IPS DF 19.7 (cell line): ENCODE data around the gene CTRB2.

ENCODE experiments used
- DNase-seq: peaks from one replicate; pipeline ENCODE4 v3.0.0-alpha.2; 2013; ENCODE audit warnings: low read depth, low spot score

CTRB2 gene

GRCh38 chr16:75175074-75175473 is 31.9 kb downstream of the CTRB2 start:
- DNase-seq: no peak

GRCh38 chr16:75172578-75172977 is 34.4 kb downstream of the CTRB2 start:
- DNase-seq: no peak

DNA sequence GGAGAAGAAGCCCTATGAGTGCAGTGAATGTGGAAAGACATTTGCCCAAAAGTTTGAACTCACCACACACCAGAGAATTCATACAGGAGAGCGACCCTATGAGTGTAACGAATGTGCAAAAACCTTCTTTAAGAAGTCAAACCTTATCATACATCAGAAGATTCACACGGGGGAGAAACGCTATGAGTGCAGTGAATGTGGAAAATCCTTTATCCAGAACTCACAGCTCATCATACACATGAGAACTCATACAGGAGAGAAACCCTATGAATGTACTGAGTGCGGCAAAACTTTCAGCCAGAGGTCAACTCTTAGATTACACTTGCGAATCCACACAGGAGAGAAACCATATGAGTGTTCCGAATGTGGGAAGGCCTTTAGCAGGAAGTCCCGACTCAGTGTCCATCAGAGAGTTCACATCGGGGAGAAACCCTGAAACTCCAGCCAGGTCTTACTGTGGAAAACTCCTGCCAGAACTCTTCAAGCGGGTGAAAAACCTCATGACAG is 37.0 kb downstream of the CTRB2 start:
- no peak for DNase-seq

- DNase-seq: no peak
These were observed 46.6 kb downstream of the CTRB2 start for GRCh38 chr16:75160386-75160785.
